HG03097 (cell line): ENCODE data around the gene IL25.
"Not testable (repeated sequence)": the region's sequence is repeated elsewhere in the genome, so short reads cannot be mapped to it uniquely, and the experiment has no call there.

ENCODE experiments used
- ATAC-seq: cut with Tn5 transposase; IDR thresholded peaks from one replicate; pipeline ENCODE4 v1.9.1; 2021; ENCODE audit not compliant: unreplicated experiment, low FRiP score

IL25 gene

DNA sequence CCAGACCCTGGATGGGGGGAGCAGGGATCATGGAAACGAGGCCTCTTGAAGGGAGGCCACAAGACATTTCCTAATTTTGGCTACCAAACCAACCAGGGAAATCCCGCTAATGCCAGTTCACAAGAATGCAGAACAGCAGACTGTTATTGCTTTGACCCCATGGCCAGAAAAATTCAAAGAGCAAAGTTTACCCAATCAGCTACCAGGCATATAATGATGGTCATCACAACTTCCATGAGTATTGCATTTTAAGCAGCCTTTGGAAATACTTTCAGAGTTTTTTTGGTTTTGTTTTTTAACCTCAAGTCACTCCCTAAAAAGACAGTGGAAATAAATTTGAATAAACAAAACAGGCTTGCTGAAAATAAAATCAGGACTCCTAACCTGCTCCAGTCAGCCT lies at the start of gene IL25:
Gene IL25, plus strand, starts transcription at position 301 of the 400 bp plus-strand sequence.
- no peak for ATAC-seq

DNA sequence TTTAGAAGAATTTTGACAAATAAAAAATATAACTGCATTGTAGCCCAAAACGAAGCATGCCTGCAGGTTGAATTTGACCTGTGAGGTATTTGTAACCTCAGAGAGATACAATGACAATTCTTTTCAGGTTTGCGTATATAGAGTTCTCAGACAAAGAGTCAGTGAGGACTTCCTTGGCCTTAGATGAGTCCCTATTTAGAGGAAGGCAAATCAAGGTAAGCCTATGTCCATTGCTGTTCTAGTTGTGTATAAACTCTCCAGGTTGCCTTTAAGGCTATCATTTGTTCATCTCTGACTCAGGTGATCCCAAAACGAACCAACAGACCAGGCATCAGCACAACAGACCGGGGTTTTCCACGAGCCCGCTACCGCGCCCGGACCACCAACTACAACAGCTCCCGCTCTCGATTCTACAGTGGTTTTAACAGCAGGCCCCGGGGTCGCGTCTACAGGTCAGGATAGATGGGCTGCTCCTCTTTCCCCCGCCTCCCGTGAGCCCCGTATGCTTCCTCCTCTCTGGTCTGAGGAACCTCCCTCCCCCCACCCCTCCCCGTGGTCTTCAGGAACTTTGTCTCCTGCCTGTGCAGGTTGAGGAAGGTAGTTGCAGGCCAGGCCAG lies 48.7 kb upstream of the IL25 start:
- ATAC-seq: no peak

DNA sequence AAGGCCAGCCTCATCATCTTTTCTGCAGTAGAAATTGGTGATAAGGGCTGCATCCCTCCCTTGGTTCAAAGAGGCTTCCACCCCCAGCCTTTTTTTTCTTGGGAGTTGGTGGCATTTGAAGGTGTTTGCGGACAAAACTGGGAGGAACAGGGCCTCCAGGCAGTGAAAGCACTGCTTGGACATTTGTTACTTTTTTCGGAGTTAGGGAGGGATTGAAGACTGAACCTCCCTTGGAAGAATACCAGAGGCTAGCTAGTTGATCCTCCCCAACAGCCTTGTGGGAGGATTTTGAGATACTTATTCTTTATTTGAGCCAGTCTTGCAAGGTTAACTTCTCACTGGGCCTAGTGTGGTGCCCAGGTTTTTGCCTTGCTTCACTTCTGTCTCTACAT lies 48.2 kb upstream of the IL25 start:
- no peak for ATAC-seq

GRCh38 chr14:23324993-23325392 lies 47.6 kb upstream of the IL25 start:
- ATAC-seq: no peak

DNA sequence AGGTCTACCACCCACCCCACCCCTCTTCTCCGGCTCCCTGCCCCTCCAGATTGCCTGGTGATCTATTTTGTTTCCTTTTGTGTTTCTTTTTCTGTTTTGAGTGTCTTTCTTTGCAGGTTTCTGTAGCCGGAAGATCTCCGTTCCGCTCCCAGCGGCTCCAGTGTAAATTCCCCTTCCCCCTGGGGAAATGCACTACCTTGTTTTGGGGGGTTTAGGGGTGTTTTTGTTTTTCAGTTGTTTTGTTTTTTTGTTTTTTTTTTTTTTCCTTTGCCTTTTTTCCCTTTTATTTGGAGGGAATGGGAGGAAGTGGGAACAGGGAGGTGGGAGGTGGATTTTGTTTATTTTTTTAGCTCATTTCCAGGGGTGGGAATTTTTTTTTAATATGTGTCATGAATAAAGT lies 46.9 kb upstream of the IL25 start:
- ATAC-seq: not testable (repeated sequence)

- no peak for ATAC-seq
Observed at GRCh38 chr14:23326491-23327332, 45.9 kb upstream of the IL25 start.

GRCh38 chr14:23327947-23328744 lies 44.5 kb upstream of the IL25 start:
- ATAC-seq: no peak

DNA sequence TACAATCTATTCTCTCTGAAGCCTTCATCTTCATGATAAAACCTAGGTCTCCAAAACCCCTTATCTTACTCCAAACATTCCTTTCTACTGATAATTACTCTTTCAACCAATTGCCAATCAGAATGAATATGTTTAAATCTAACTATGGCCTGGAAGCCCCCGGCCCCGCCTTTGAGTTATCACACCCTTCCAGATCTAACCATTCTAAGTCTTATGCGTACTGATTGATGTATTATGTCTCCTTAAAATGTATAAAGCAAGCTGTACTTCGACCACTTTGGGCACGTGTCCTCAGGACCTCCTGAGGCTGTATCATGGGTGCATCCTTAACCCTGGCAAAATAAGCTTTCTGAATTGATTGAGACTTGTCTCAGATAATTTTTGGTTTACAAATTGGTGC lies 37.0 kb upstream of the IL25 start:
- no peak for ATAC-seq

DNA sequence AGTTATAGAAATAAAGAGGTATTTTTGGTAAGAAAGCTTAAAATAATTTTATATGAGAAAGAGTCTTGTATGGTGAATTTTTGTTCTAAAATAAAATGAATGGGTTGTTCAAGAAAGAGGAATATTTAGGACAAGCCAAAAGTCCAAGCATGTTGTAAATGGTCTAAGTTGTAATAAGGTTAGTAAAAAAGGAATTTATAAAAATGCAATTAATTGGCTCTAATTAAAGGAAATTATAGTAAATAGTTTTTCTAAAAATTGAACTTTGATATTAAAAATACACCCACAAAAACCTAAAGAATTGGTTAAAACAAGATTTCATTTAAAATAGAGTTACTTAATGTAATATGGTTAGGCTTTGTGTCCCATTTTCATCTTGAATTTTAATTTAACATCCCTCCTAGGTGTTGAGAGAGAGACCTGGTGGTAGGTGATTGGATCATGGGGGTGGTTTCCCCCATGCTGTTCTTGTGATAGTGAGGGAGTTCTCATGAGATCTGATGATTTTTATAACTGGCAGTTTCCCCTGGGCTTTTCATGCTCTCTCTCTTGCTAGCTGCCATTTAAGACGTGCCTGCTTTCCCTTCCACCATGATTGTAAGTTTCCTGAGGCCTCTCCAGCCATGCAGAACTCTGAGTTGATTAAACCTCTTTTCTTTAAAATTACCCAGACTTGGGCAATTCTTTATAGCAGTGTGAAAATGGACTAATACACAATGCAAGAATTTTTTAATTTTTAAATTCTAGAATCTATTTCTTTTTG lies 32.9 kb upstream of the IL25 start:
- ATAC-seq: no peak

DNA sequence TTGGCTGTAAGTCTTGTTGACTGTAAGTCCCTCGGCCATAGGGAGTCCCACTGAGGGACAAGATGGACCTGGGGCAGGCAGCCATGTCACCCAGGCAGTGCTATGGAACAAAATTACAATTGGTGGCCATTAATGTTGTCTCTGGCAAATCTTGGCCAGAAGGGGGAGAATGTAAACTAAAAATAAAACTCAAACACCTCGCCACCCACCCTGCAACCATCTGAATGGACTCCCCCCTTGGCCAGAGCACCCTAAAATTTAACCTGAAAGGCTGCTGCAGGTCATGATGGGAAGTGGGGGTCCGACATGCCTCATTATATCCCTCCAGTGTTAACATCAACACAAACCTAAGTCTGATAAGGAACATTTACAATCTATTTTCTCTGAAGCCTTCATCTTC lies 28.1 kb upstream of the IL25 start:
- ATAC-seq: no peak

DNA sequence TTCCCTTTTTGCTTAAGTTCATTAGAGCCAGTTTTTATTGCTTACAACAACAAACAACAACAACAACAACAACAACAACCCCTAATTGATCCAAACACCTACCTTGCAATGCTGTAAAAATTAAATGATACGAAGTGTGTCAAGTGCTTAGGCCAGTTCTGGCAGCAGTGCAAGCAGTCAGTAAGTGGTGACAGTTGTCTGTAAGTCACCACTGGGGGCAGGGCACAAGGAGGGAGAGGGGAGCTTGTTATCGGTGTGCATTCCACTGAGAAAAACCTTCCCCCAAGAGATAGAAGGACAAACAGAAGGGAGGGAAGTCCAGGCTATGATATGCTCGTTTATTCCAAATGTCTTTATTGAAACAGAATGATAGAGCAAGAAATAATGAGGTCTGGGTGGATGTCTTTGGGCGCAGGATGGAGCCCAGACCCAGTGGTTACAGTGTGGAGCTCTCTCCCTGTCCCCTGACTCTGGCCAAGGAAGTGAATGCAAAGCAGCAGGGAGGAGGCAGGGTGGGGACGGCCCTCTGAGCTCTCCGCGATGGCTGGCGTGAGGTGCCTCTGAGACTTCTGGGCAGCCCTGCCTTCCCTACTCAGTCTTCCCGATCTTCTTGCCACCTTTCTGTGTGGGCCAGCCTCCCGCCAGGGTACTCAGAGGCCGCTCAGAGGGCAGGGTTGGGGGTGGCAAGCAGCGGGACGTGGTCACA lies 26.5 kb upstream of the IL25 start:
- no peak for ATAC-seq

DNA sequence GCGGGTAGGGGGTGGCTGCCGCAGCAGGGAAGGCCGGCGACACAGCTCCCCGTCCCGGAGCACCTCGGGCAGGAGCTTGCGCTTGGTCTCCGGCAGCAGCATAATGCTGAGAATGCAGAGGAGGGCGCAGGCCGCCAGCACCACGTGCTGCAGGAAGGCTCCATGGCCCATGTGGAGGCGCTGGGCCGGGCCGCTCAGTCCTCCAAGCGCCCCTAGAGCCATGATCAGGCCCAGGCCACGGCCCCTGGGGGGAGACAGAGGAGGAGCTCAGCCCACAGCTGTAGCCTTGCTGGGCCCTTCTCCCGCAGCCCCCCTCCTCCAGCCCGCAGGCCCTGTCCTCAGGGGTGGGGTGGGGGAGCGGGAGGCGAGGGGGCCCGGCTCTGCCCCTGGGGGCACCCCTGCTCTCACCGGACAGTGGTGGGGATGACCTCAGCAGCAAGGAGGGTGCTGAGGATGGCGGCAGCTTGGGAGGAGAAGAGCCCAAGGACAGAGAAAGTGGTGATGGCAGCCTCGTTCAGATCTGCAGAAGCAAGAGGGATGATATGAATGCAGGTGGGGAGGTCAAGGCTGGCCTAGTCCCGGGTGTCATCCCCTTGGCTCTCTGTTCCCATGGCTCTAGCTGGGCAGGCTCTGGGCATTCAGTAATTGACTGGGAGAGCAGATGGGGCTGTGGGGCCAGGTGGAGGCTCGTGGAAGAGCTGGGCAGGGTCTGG lies 25.8 kb upstream of the IL25 start:
- ATAC-seq: no peak

DNA sequence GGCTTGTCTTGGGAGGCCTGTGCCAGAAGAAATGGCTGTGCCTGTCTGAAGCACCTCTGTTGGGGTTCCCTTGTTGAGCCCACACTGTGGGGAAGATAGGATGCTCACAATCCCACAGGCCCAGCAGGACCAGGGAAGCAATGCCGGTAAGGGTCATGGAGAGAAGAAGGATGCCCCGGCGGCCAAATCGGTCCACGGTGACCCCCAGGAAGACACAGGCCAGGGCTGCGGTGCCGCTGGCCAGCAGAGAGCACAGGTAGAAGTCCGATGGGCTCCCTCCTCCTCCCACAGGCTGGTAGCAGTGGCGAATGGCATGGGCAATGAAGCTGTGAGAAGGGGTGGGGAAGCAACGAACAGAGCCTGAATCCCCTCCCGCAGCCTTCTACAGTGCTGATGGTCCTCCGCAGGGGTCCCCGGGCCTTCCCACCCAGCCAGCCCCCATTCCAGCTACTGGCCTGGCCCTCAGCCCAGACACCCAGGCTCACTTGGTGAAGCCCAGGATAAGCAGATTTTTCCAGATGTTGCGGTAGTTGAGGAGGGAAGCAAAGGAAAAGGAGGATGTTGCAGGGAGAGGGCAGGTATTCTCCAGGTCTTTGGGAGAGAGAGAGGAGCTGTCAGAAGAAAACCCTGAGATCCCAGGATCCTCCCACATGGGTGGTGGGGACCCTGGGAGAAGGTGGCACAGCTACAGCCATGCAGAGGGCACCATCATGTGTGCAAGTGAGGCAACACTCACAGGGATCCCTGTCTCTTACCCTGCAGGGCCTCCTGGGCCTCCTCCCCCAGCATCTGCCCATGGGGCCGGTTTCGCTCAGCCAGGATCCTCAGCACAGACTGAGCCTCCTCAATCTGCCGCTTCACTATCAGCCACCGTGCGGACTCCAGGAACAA lies 25.0 kb upstream of the IL25 start:
- ATAC-seq: no peak

DNA sequence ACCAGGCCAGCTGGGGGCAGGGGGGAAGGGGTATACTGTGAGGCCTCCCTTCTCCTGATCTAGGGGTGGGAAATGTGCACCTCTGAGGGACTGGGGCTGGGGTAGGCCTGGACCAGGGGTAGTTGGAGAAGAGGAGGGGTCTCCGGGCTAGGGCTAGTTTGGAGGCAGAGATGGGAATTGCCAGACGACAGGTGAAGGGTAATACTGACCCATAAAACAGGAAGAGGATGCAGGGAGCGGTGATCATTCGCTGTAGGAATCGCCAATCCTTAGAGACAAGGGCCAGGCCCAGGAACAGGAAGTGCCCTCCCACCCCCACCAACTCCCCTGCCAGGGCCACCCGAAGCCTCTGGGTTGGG lies 24.3 kb upstream of the IL25 start:
- ATAC-seq: no peak

DNA sequence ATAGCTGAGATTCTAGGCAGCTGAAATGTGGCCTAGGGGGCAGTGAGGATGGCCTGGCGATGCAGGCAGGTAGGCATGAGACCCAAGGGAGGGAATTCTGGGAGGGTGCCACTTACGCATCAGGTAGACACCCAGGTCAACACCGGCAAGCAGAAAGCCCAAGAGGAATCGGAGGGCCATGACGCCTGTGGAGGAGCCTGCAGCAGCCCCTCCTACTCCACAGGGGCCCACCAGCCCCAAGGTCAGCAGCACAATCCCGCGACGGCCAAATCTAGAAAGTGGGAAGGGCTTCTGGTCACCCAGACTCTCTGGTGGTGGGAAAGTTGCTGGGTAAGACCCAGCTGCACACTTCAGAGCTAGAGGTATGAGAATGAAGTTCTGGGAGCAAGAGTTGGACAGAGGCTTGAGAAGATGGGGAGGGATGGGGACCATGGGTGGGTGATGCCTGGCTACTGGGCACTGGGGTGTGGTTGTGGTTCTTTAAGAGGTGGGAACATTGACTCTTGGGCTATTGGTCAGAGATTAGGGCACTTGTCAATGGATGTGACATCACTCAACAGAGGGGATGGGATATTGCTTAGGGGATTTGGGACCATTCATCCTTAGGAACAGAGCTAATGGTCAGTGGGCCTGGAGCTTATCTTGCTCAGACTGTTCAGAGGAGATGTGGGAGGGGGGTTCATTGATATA lies 23.3 kb upstream of the IL25 start:
- ATAC-seq: no peak

DNA sequence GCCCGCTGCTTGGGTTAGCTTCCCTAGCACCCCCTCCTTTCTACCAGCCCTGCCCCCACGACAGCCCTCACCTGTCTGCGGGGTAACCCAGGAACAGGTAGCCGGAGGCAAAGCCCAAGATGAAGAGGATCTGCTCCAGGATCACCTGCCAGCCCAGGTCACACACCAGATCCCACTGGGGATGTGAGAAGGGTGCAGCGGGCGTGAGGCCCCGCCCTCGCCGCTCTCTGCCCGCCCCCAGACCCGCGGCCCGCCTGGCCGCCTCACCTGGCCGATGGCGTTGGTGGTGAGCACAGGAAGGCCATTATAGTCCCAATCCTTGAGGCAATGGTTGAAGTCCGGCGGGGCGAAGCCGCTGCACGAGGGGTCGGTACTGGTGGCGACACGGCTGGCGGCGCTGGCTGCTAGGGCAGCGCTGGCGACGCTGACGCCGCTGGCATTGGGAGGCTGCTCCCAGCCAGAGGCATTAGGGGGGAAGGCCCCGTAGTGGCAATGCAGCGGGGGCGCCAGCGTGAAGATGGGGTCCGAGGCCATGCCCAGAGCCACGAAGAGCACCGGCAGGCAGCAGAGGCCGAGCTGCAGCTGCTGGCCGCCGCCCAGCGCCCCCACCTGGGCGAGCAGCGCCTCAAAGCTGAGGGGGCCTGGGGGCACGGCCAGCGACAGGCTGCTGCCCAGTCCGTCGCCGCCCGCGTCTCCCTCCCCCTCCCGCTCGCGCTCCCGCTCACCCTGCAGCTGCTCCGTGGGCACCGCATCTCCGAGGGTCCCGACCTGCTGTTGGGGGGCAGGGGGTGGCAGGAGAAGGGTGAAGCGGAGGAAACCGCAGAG lies 20.7 kb upstream of the IL25 start:
- no peak for ATAC-seq
